ENCODE results near the gene NUP214. TPM values are rescaled to one million over a fixed set of nuclear protein-coding genes. Genes with fewer than 3 reads are reported as not detected.

Gene NUP214
- total and polyA plus RNA-seq, 2 of the 4 experiments (the other 2 are of a cell fraction), result 7.9 to 13.4 TPM

GRCh38 chr9:131167146-131167692, 41.8 kb downstream of the NUP214 start:
- no peak for ATAC-seq (ENCODE audit: low read depth)
- in situ Hi-C loops (cut with MboI; ENCODE audit: low sequenced_read_pairs), result no loop called here
- no peak overlapping the region for H3K9ac ChIP-seq (ENCODE audit: low read depth, low read length)

More at GRCh38 chr9:131167146-131167692, 41.8 kb downstream of the NUP214 start:
- H2AK5ac ChIP-seq (ENCODE audit: low read depth, low read length), result no peak overlapping the region
- no peak overlapping the region for H4K91ac ChIP-seq (ENCODE audit: insufficient read depth, low read depth, low read length)
- H2BK20ac ChIP-seq (ENCODE audit: low read depth, low read length), result no peak overlapping the region
- H3K27me3 ChIP-seq (ENCODE audit: control insufficient read depth, insufficient read depth, low read length), result no peaks in the 10 kb centered on the region
- peaks cover 3% of the 10 kb centered on the region for H4K20me1 ChIP-seq (ENCODE audit: insufficient read depth, low read length)
- H3K56ac ChIP-seq (ENCODE audit: extremely low read depth, insufficient read depth, low read length), result no peak overlapping the region
- H2BK5ac ChIP-seq (ENCODE audit: low read depth, low read length, poor library complexity, severe bottlenecking), result no peak overlapping the region
- H3K14ac ChIP-seq (replicated peaks; ENCODE audit: low read depth, low read length), result no peak overlapping the region
- WGBS, 2 experiments (ENCODE audit: extremely low coverage in 2 of 2, insufficient read length in 1 of 2), result 60% methylated on average over 2 of the region's 6 CpGs; no CpG with 5 or more reads in 1 of the 2 experiments
- no peak overlapping the region for H3K23ac ChIP-seq (ENCODE audit: low read depth, low read length)
- POLR2A ChIA-PET (ENCODE audit: unreplicated experiment), result no interaction called here
- H3K4me2 ChIP-seq (ENCODE audit: low read depth, low read length), result no peak overlapping the region
- no peak overlapping the region for H3K18ac ChIP-seq (ENCODE audit: low read depth, low read length)
- H3K4me3 ChIP-seq (ENCODE audit: insufficient read depth, low read depth, low read length), result no peak overlapping the region
- H4K5ac ChIP-seq (ENCODE audit: low read depth, low read length), result no peak overlapping the region
- peaks cover 15 to 20% of the 10 kb centered on the region in 2 experiments for H3K79me1 ChIP-seq (ENCODE audit: low read depth in 1 of 2, low read length in 2 of 2)
- H4K8ac ChIP-seq (ENCODE audit: low read depth in 2 of 2, low read length in 2 of 2), result no peak overlapping the region
- H3K27ac ChIP-seq (ENCODE audit: insufficient read depth, low read length), result no peak overlapping the region
- CTCF ChIA-PET, result interaction anchor here (1.4 kb wide), 1 partner anchor 12 kb away, joined by 5 read pairs; no protein-coding TSS in a partner anchor
- H3K4me1 ChIP-seq (ENCODE audit: control insufficient read depth, insufficient read depth, low read length), result no peaks in the 10 kb centered on the region
- no peak for DNase-seq
- no peak overlapping the region for H3K4ac ChIP-seq (ENCODE audit: low read depth, low read length)
- no TSS peak for BruUV-seq (replicated peaks)
- no peak overlapping the region for H2AFZ ChIP-seq (replicated peaks; ENCODE audit: low read length, poor library complexity)
- H2BK15ac ChIP-seq (ENCODE audit: low read depth, low read length), result no peak overlapping the region
- H3K9me3 ChIP-seq (ENCODE audit: control insufficient read depth, insufficient read depth, low read length), result no peaks in the 10 kb centered on the region
- no peaks in the 10 kb centered on the region for H3K9me1 ChIP-seq (ENCODE audit: insufficient read depth, low read length)
- TF ChIP-seq CTCF (conservative IDR thresholded peaks at IDR 0.05; ENCODE audit: low read depth, low read length) (no peak), MAFK (IDR thresholded peaks at IDR 0.05; ENCODE audit: low read depth, low read length) (no peak), CEBPB (IDR thresholded peaks at IDR 0.05; ENCODE audit: low read depth, low read length) (no peak), MAZ (IDR thresholded peaks at IDR 0.05; ENCODE audit: borderline replicate concordance, low read depth, low read length) (no peak), USF2 (IDR thresholded peaks at IDR 0.05; ENCODE audit: low read depth, low read length) (no peak), FOS (IDR thresholded peaks at IDR 0.05; ENCODE audit: low read depth, low read length) (no peak)
- H2AK9ac ChIP-seq (replicated peaks; ENCODE audit: low read depth, low read length, poor library complexity), result no peak overlapping the region
- no peak overlapping the region for H2BK120ac ChIP-seq (ENCODE audit: low read depth, low read length)
- intact Hi-C loops (cut with micrococcal nuclease), result loop anchor here (5.0 kb wide), 1 partner anchor 40 kb away; the partner anchor contains the start of gene NUP214
- dilution Hi-C loops (cut with HindIII; ENCODE audit: low sequenced_read_pairs, unreplicated experiment), result no loop called here
- H3K36me3 ChIP-seq (ENCODE audit: control insufficient read depth, insufficient read depth, low read length), result peaks cover 33% of the 10 kb centered on the region
